HepG2 (cell line): ENCODE results near the gene E2F1. TPM values are rescaled to one million over a fixed set of nuclear protein-coding genes. Genes with fewer than 3 reads are reported as not detected.

Source experiments
- ELF3 ChIP-seq: IDR thresholded peaks from 2 replicates; pipeline ENCODE4 v1.6.1; 2016; ENCODE audit warnings: missing genetic modification reagents, missing compliant biosample characterization
- FOXM1 ChIP-seq: sonication (generic); formaldehyde crosslinking; IDR thresholded peaks from 2 replicates; pipeline ENCODE4 v1.5.0; 2020; ENCODE audit warnings: missing genetic modification reagents
- FOXO1 ChIP-seq: sonication (generic); formaldehyde crosslinking; IDR thresholded peaks from 2 replicates; pipeline ENCODE4 v1.4.0; 2020; ENCODE audit warnings: missing genetic modification reagents
- GABPB1 ChIP-seq: IDR thresholded peaks from 2 replicates; pipeline ENCODE4 v1.6.1; 2016; ENCODE audit warnings: mild to moderate bottlenecking, missing genetic modification reagents, moderate library complexity, missing compliant biosample characterization
- GLMP ChIP-seq: sonication (generic); formaldehyde crosslinking; IDR thresholded peaks from 2 replicates; pipeline ENCODE4 v1.9.0; 2021; ENCODE audit warnings: missing genetic modification reagents, mild to moderate bottlenecking, borderline replicate concordance
- HNF4G ChIP-seq, 2 experiments: sonication (generic) in 1 of 2; formaldehyde crosslinking in 1 of 2; IDR thresholded peaks; 2 replicates each; pipeline versions ENCODE4 v1.4.0 to v1.6.1; 2011 to 2020; ENCODE audit warnings: borderline replicate concordance in 2 of 2, low read depth in 2 of 2, mild to moderate bottlenecking in 2 of 2, low read length in 1 of 2, missing genetic modification reagents in 1 of 2, moderate library complexity in 1 of 2
- KDM2A ChIP-seq: sonication (generic); formaldehyde crosslinking; IDR thresholded peaks from 2 replicates; pipeline ENCODE4 v1.4.0; 2020; ENCODE audit warnings: low read depth, missing genetic modification reagents, borderline replicate concordance
- MAFK ChIP-seq, 2 experiments: IDR thresholded peaks in 1 of 2; conservative IDR thresholded peaks in 1 of 2; 2 replicates each; pipeline ENCODE4 v1.6.1; 2011; ENCODE audit warnings: improper control_type of control experiment in 2 of 2, low read length in 2 of 2
- MIER2 ChIP-seq: IDR thresholded peaks from 2 replicates; pipeline ENCODE4 v1.6.1; 2016; ENCODE audit warnings: missing biosample characterization, missing genetic modification reagents
- SALL2 ChIP-seq: sonication (generic); formaldehyde crosslinking; IDR thresholded peaks from 2 replicates; pipeline ENCODE4 v1.8.1; 2023; ENCODE audit warnings: mild to moderate bottlenecking, missing genetic modification reagents, inconsistent platforms
- SNAI1 ChIP-seq: sonication (generic); formaldehyde crosslinking; IDR thresholded peaks from 2 replicates; pipeline ENCODE4 v1.5.0; 2020; ENCODE audit warnings: mild to moderate bottlenecking, missing genetic modification reagents, borderline replicate concordance
- SP4 ChIP-seq: sonication (generic); formaldehyde crosslinking; IDR thresholded peaks from 2 replicates; pipeline ENCODE4 v1.8.1; 2023; ENCODE audit warnings: mild to moderate bottlenecking, missing genetic modification reagents
- THAP11 ChIP-seq: IDR thresholded peaks from 2 replicates; pipeline ENCODE4 v1.6.1; 2016; ENCODE audit warnings: missing biosample characterization, missing genetic modification reagents
- TP53 ChIP-seq: sonication (generic); formaldehyde crosslinking; conservative IDR thresholded peaks from 2 replicates; pipeline ENCODE4 v1.4.0; 2020; ENCODE audit warnings: missing genetic modification reagents
- XBP1 ChIP-seq: sonication (generic); formaldehyde crosslinking; IDR thresholded peaks from 2 replicates; pipeline ENCODE4 v1.5.0; 2020; ENCODE audit warnings: missing genetic modification reagents
- ZBTB2 ChIP-seq: sonication (generic); formaldehyde crosslinking; IDR thresholded peaks from 2 replicates; pipeline ENCODE4 v1.8.0; 2022; ENCODE audit warnings: low read depth, missing genetic modification reagents
- ZFP36L1 ChIP-seq: sonication (generic); formaldehyde crosslinking; IDR thresholded peaks from 2 replicates; pipeline ENCODE4 v1.8.0; 2022; ENCODE audit warnings: mild to moderate bottlenecking, missing genetic modification reagents, moderate library complexity
- ZNF33B ChIP-seq: sonication (generic); formaldehyde crosslinking; IDR thresholded peaks from 2 replicates; pipeline ENCODE4 v1.5.1; 2020; ENCODE audit warnings: mild to moderate bottlenecking, missing genetic modification reagents
- ZNF362 ChIP-seq: sonication (generic); formaldehyde crosslinking; IDR thresholded peaks from 2 replicates; pipeline ENCODE4 v1.4.0; 2020; ENCODE audit warnings: missing genetic modification reagents, mild to moderate bottlenecking, borderline replicate concordance
- polyA plus RNA-seq, 8 experiments: library from polyadenylated mRNA; depleted of rRNA in 3 of 8; stranded (reverse) in 7 of 8; unstranded in 1 of 8; fragments of >200 nt; fragmentation: Illumina TruSeq in 4 of 8; extraction: Trizol in 4 of 8; gene quantifications; 2 replicates each; pipeline versions ENCODE4 v1.2.1 to v1.2.3, GENCODE V29; 2011 to 2016; ENCODE audit warnings: low read depth in 4 of 8, missing spikeins in 1 of 8, mixed read lengths in 1 of 8; ENCODE audit not compliant: insufficient read depth in 1 of 8
- total RNA-seq, 5 experiments: library from RNA; depleted of rRNA; stranded (reverse); fragments of >200 nt; fragmentation: Illumina TruSeq; extraction: Trizol; gene quantifications; 2 replicates each; pipeline ENCODE4 v1.2.3, GENCODE V29; 2016; ENCODE audit warnings: low read depth in 1 of 5
- TF ChIP-seq, protein P1 (sequence below): IDR thresholded peaks from 2 replicates; pipeline ENCODE4 v1.6.1; 2016; ENCODE audit warnings: mild to moderate bottlenecking, missing biosample characterization, missing genetic modification reagents
- TF ChIP-seq, protein P2 (sequence below): sonication (generic); formaldehyde crosslinking; conservative IDR thresholded peaks from 2 replicates; pipeline ENCODE4 v1.4.0; 2020; ENCODE audit warnings: missing genetic modification reagents

Gene E2F1
- total and polyA plus RNA-seq, 2 of the 13 experiments (the other 11 are each of a cell fraction or from before 2014, with no cell fraction given), result 25.5 to 39.4 TPM

- TF ChIP-seq SP4 (CRISPR knock-in tag) (0 out of 2 replicates have a peak, but pooled peaks have one; percentile 43), SNAI1 (CRISPR knock-in tag) (no peak; the same call in 1 of the 2 replicates), GLMP (no peak), ZNF362 (CRISPR knock-in tag) (no peak; the same call in none of the 2 replicates), HNF4G (IDR thresholded peaks at IDR 0.05; ENCODE audit: borderline replicate concordance, low read depth, low read length) (peak; percentile 97), HNF4G (CRISPR knock-in tag; IDR thresholded peaks at IDR 0.05; ENCODE audit: borderline replicate concordance, low read depth) (peak; percentile 62), GABPB1 (CRISPR knock-in tag) (no peak), ELF3 (CRISPR knock-in tag) (peak; percentile 46; the same call in 1 of the 2 replicates), ZFP36L1 (CRISPR knock-in tag) (no peak), MAFK (conservative IDR thresholded peaks at IDR 0.05 in 1 of 2, IDR thresholded peaks at IDR 0.05 in 1 of 2; ENCODE audit: low read length in 2 of 2) (peak; percentile 50 to 57; a peak in 3 of 4 replicates), ZBTB2 (CRISPR knock-in tag) (no peak), THAP11 (CRISPR knock-in tag) (peak; percentile 60), ZNF33B (no peak), FOXM1 (no peak), XBP1 (CRISPR knock-in tag) (0 out of 2 replicates have a peak, but pooled peaks have one; percentile 38), SALL2 (CRISPR knock-in tag) (0 out of 2 replicates have a peak, but pooled peaks have one; percentile 15), MIER2 (CRISPR knock-in tag) (no peak), FOXO1 (CRISPR knock-in tag) (no peak), TP53 (CRISPR knock-in tag) (no peak), KDM2A (CRISPR knock-in tag) (no peak)
- TF ChIP-seq, protein P1, sequence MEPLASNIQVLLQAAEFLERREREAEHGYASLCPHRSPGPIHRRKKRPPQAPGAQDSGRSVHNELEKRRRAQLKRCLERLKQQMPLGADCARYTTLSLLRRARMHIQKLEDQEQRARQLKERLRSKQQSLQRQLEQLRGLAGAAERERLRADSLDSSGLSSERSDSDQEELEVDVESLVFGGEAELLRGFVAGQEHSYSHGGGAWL (CRISPR knock-in tag), result no peak
- TF ChIP-seq, protein P2, sequence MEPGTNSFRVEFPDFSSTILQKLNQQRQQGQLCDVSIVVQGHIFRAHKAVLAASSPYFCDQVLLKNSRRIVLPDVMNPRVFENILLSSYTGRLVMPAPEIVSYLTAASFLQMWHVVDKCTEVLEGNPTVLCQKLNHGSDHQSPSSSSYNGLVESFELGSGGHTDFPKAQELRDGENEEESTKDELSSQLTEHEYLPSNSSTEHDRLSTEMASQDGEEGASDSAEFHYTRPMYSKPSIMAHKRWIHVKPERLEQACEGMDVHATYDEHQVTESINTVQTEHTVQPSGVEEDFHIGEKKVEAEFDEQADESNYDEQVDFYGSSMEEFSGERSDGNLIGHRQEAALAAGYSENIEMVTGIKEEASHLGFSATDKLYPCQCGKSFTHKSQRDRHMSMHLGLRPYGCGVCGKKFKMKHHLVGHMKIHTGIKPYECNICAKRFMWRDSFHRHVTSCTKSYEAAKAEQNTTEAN (CRISPR knock-in tag), result 0 out of 2 replicates have a peak, but pooled peaks have one; percentile 47
Observed at GRCh38 chr20:33724439-33725094, 38.4 kb upstream of the E2F1 start (continued).
